DOHH2 (cell line): ENCODE results near the gene NDFIP2.

Experiments used
- H3F3A ChIP-seq: fragments of 200-600 bp; sonication (generic), shearing (Covaris generic); 2 replicates; pipeline ENCODE4 v1.6.0; 2016; ENCODE audit warnings: antibody characterized with exemption, mild to moderate bottlenecking; ENCODE audit not compliant: control insufficient read depth, insufficient read depth
- H3K27ac ChIP-seq: fragments of 200-600 bp; sonication (generic); 2 replicates; pipeline ENCODE4 v1.5.1; 2014; ENCODE audit warnings: low read depth, mild to moderate bottlenecking, low read length, moderate library complexity
- H3K27me3 ChIP-seq: fragments of 200-600 bp; sonication (generic); 2 replicates; pipeline ENCODE4 v1.6.1; 2014; ENCODE audit warnings: mild to moderate bottlenecking, low read length, mixed read lengths; ENCODE audit not compliant: control insufficient read depth
- H3K36me3 ChIP-seq: fragments of 200-600 bp; sonication (generic); 2 replicates; pipeline ENCODE4 v1.6.1; 2014; ENCODE audit warnings: mild to moderate bottlenecking, low read length, moderate library complexity, mixed read lengths; ENCODE audit not compliant: control insufficient read depth
- H3K4me1 ChIP-seq: fragments of 200-600 bp; sonication (generic); 2 replicates; pipeline ENCODE4 v1.6.1; 2014; ENCODE audit warnings: mild to moderate bottlenecking, low read length, mixed read lengths; ENCODE audit not compliant: control insufficient read depth
- H3K4me2 ChIP-seq: fragments of 200-600 bp; sonication (generic); 2 replicates; pipeline ENCODE4 v1.6.0; 2014; ENCODE audit warnings: mild to moderate bottlenecking, low read length, moderate library complexity
- H3K4me3 ChIP-seq: fragments of 200-600 bp; sonication (generic); 2 replicates; pipeline ENCODE4 v1.5.1; 2014; ENCODE audit warnings: mild to moderate bottlenecking, low read length, mixed read lengths
- H3K79me2 ChIP-seq: fragments of 200-600 bp; sonication (generic); 2 replicates; pipeline ENCODE4 v1.6.1; 2014; ENCODE audit warnings: mild to moderate bottlenecking, low read length, mixed read lengths; ENCODE audit not compliant: control insufficient read depth
- H3K9me2 ChIP-seq: fragments of 200-600 bp; sonication (generic); replicated peaks from 2 replicates; pipeline ENCODE4 v1.6.1; 2014; ENCODE audit warnings: mild to moderate bottlenecking, low read length, mixed read lengths; ENCODE audit not compliant: control insufficient read depth
- H3K9me3 ChIP-seq: fragments of 200-600 bp; sonication (generic); 2 replicates; pipeline ENCODE4 v1.6.1; 2014; ENCODE audit warnings: antibody characterized with exemption, low read length, mixed read lengths; ENCODE audit not compliant: control insufficient read depth, insufficient read depth
- H4K20me1 ChIP-seq: fragments of 200-600 bp; sonication (generic); 2 replicates; pipeline ENCODE4 v1.6.0; 2014; ENCODE audit warnings: low read depth, mild to moderate bottlenecking, antibody characterized with exemption, low read length, moderate library complexity; ENCODE audit not compliant: control insufficient read depth, insufficient read depth
- EZH2phosphoT487 ChIP-seq: fragments of 200-600 bp; sonication (generic); IDR thresholded peaks from 2 replicates; pipeline ENCODE4 v1.6.1; 2017; ENCODE audit warnings: borderline replicate concordance, mild to moderate bottlenecking, antibody characterized with exemption, low read length, moderate library complexity, mixed read lengths
- TF ChIP-seq, protein P1 (sequence below): fragments of 200-600 bp; sonication (generic); IDR thresholded peaks from one replicate; pipeline ENCODE4 v1.5.1; 2014; ENCODE audit warnings: antibody characterized with exemption, mild to moderate bottlenecking, low read depth, low read length; ENCODE audit not compliant: poor library complexity, severe bottlenecking

Gene NDFIP2

GRCh38 chr13:79508224-79508961 lies 27.4 kb downstream of the NDFIP2 start:
- TF ChIP-seq, protein P1, sequence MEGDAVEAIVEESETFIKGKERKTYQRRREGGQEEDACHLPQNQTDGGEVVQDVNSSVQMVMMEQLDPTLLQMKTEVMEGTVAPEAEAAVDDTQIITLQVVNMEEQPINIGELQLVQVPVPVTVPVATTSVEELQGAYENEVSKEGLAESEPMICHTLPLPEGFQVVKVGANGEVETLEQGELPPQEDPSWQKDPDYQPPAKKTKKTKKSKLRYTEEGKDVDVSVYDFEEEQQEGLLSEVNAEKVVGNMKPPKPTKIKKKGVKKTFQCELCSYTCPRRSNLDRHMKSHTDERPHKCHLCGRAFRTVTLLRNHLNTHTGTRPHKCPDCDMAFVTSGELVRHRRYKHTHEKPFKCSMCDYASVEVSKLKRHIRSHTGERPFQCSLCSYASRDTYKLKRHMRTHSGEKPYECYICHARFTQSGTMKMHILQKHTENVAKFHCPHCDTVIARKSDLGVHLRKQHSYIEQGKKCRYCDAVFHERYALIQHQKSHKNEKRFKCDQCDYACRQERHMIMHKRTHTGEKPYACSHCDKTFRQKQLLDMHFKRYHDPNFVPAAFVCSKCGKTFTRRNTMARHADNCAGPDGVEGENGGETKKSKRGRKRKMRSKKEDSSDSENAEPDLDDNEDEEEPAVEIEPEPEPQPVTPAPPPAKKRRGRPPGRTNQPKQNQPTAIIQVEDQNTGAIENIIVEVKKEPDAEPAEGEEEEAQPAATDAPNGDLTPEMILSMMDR, result no peak
- no peak for TF ChIP-seq EZH2phosphoT487
- Histone ChIP-seq H3F3A (no peaks in the 10 kb centered on the region), H3K27me3 (no peaks in the 10 kb centered on the region), H3K9me3 (no peaks in the 10 kb centered on the region), H3K9me2 (no peaks in the 10 kb centered on the region), H3K79me2 (peaks cover 16% of the 10 kb centered on the region), H3K36me3 (no peaks in the 10 kb centered on the region), H3K27ac (no peak overlapping the region), H4K20me1 (no peaks in the 10 kb centered on the region), H3K4me3 (no peak overlapping the region), H3K4me1 (peaks cover 1% of the 10 kb centered on the region), H3K4me2 (no peak overlapping the region)

DNA sequence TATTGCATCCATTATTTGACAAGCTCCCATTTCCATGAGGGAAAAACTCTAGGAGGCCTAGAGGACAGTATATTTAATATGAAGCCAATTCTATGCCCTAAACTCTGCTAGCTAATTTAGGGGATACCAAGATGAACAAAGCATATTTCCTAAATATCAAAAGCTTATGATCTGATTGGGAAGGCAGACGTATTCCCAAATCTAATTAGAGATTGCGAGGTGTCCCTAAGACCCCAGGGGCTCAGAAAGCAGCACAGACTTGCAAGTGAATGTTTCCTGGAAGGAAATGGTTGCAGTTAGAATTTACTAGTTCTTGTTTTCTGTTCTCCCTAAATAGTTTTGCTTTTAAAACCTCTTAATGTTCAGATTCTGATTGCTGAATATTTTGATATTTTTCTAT lies 30.7 kb downstream of the NDFIP2 start:
- TF ChIP-seq EZH2phosphoT487, result no peak
- TF ChIP-seq, protein P1, result no peak
- Histone ChIP-seq H3K36me3 (no peaks in the 10 kb centered on the region), H4K20me1 (no peaks in the 10 kb centered on the region), H3K9me2 (no peaks in the 10 kb centered on the region), H3K27me3 (no peaks in the 10 kb centered on the region), H3K4me1 (no peaks in the 10 kb centered on the region), H3K4me3 (no peak overlapping the region), H3F3A (no peaks in the 10 kb centered on the region), H3K79me2 (peaks cover 4% of the 10 kb centered on the region; the same call in 1 of the 2 replicates), H3K4me2 (no peak overlapping the region), H3K27ac (no peak overlapping the region), H3K9me3 (no peaks in the 10 kb centered on the region)

DNA sequence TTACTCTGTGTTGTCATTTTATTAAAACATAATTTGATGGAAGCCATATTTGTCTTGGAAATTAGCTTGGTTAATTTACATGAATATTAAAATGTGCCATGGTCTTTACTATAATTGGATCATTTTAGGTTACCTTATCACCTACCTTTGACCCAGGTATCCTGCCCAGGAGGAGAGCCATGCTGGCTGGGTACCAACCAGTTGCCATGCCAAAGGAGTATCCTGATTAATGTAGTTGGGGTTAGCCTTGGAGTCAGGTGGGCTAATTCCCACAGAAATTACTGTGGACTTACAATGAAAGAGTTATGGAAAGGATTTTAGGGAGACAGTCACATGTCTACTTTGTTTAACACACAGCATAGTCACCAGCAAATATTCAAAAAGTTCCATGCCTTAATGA lies 32.0 kb downstream of the NDFIP2 start:
- Histone ChIP-seq H3F3A (no peaks in the 10 kb centered on the region), H3K79me2 (peaks cover 4% of the 10 kb centered on the region; the same call in 1 of the 2 replicates), H3K4me3 (no peak overlapping the region), H3K4me2 (no peak overlapping the region), H3K27me3 (no peaks in the 10 kb centered on the region), H3K4me1 (no peaks in the 10 kb centered on the region), H3K9me2 (no peaks in the 10 kb centered on the region), H3K36me3 (no peaks in the 10 kb centered on the region), H3K27ac (no peak overlapping the region), H4K20me1 (no peaks in the 10 kb centered on the region), H3K9me3 (no peaks in the 10 kb centered on the region)
- TF ChIP-seq EZH2phosphoT487, result no peak
- TF ChIP-seq, protein P1, result no peak
